Loucy (cell line): ENCODE measurements around the gene C15orf62.

Experiments
- EZH2phosphoT487 ChIP-seq: fragments of 200-600 bp; IDR thresholded peaks from 2 replicates; pipeline ENCODE4 v1.6.1; 2018; ENCODE audit warnings: antibody characterized with exemption, mild to moderate bottlenecking, moderate library complexity, borderline replicate concordance
- TF ChIP-seq, protein P1 (sequence below): fragments of 200-600 bp; sonication (generic); conservative IDR thresholded peaks from 2 replicates; pipeline ENCODE4 v1.5.1; 2014; ENCODE audit warnings: mild to moderate bottlenecking, antibody characterized with exemption, low read length

DNA sequence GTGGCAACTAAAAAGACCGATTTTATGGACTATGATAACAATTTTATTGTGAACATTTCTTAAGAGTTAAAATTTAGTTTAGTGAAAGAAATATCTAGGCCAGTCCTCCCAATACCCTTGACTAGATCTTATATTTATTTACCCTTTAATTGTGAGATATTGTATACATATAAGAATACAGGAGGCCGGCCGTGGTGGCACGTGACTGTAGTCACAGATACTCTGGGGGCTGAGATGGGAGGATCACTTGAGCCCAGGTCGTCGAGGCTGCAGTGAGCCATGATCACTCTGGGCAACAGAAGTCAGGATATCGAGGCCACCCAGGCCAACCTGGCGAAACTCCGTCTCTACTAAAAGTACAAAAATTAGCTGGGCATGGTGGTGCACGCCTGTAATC, 14.0 kb upstream of the C15orf62 start:
- TF ChIP-seq, protein P1, sequence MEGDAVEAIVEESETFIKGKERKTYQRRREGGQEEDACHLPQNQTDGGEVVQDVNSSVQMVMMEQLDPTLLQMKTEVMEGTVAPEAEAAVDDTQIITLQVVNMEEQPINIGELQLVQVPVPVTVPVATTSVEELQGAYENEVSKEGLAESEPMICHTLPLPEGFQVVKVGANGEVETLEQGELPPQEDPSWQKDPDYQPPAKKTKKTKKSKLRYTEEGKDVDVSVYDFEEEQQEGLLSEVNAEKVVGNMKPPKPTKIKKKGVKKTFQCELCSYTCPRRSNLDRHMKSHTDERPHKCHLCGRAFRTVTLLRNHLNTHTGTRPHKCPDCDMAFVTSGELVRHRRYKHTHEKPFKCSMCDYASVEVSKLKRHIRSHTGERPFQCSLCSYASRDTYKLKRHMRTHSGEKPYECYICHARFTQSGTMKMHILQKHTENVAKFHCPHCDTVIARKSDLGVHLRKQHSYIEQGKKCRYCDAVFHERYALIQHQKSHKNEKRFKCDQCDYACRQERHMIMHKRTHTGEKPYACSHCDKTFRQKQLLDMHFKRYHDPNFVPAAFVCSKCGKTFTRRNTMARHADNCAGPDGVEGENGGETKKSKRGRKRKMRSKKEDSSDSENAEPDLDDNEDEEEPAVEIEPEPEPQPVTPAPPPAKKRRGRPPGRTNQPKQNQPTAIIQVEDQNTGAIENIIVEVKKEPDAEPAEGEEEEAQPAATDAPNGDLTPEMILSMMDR = no peak
- no peak for TF ChIP-seq EZH2phosphoT487
